GM18858 (cell line): ENCODE data around the gene MKI67.
"Not testable (repeated sequence)": the region's sequence is repeated elsewhere in the genome, so short reads cannot be mapped to it uniquely, and the experiment has no call there.

Experiments
- ATAC-seq: cut with Tn5 transposase; IDR thresholded peaks from one replicate; pipeline ENCODE4 v1.9.1; 2021; ENCODE audit not compliant: unreplicated experiment

Gene MKI67

DNA sequence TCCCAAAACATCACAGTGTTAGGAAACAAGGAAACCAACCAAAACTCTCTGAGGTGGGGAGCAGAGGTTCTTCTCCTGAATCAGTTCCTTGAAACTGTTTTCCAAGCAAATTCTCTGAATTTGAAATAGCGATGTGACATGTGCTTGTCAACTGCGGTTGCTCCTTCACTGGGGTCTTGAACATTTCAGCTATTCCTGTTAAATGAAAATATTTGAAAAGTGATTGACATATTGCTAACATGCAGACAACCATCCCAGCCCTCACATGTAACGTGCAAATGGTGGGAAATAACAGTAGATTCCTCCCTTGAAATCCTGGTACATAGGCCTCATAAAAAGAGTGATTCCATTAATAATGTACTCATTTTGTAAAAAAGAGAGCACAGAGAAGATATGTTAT lies 15.9 kb downstream of the MKI67 start:
- no peak for ATAC-seq

DNA sequence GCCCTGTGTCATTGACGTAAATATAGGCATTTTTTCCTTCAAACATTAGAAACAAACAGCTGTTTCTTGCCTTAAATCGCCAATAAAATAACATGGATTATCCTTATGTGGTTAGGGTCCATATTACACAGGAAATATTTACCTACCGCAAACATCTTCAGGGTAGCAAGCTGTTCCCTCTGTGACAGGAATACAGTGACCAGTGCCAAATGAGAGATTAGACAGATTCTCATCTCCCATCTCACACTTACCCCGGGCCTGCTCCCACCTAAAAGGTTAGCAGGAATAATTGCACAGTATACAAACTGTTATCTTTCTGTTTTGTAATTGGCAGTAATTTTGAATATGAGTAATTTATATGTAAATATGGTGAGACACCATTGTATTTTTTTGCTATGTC lies 16.5 kb downstream of the MKI67 start:
- no peak for ATAC-seq

DNA sequence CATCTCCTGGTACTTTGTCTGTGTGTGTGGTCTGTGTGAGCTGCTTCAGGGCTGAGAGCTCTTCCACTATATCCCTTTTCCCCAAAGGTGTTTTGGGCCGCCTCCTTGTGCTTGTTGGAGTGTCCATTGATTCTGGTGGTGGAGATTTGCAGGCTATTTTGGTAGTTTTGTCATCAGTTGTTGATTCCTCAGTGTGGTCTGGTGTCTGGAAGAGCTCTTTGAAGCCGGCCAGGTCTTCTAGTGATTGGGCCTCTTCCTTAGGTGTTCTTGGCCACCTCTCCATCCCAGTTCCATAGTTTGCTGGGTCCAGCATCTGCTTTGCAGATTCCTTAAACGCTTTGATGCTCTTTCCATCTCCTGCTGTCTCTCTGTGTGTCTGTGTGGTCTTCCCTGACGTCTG lies 20.8 kb downstream of the MKI67 start:
- no peak for ATAC-seq

DNA sequence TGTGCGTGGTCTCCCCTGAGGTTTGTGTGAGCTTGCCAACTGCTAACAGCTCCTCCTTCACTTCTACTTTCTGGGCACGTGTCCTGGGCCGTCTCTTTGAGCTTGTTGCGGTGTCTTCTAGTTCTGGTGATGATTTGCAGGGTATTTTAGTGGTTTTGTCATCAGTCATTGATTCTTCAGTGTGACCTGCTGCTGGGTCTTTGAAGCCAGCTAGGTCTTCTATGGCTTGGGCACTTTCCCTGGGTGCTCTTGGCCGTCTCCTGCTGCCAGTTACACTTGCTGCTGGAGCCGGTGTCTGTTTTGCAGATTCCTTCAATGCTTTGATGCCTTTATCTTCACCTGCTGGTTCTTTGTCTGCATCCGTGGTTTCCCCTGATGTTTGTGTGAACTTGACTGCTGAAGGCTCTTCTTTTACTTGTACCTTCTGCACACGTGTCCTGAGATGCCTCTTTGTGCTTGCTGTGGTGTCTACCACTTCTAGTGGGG lies 23.0 kb downstream of the MKI67 start:
- no peak for ATAC-seq

DNA sequence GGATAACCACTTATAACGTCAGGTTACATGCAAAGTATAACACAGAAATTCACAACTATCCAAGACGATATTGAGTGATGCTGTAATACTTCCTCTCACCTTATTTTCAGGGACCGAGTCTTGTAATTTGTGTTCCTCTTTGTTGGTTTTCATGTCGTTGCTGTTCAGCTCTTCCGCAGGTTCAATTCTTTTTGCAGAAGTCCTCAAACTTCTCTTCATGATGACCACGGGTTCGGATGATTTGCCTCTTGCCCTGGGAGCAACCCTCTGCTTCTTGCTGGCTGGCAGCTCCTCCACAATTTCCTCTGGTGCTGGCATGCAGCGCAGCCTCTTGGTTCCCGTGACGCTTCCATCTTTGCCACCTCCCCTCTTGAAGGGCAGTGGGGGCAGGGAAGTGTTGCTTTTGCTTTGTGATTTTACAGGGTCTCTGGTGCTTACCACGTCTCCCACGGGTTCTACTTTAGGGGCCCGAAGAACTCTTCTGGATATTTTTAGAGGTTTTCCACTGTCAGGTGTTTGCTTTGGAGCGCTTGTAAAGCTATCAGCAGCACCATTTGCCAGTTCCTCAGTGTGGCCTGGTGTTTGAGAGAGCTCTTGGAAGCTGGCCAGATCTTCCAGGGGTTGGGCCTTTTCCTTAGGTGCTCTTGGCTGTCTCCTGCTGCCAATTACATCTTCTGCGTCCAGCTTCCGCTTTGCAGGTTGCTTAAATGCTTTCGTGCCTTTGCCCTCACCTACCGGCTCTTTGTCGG lies 23.6 kb downstream of the MKI67 start:
- ATAC-seq, result no peak

DNA sequence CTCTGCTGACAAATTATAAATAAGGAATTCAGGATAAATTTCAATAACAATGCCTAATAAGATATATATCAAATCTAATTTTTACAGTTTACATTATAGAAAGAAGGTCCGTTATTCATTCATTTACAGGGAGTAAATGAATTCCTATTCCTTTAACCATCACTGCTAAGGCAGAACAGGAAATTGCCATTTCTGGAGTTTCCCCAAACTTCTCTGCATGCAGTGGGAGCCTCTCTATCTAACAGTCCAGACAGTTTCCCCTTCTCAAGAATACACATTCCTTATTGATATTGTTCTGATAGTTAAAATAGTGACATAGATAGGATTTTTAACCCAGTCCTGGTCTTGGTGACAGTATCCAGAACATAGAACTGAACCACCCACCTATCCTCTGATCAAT lies 24.3 kb downstream of the MKI67 start:
- no peak for ATAC-seq

DNA sequence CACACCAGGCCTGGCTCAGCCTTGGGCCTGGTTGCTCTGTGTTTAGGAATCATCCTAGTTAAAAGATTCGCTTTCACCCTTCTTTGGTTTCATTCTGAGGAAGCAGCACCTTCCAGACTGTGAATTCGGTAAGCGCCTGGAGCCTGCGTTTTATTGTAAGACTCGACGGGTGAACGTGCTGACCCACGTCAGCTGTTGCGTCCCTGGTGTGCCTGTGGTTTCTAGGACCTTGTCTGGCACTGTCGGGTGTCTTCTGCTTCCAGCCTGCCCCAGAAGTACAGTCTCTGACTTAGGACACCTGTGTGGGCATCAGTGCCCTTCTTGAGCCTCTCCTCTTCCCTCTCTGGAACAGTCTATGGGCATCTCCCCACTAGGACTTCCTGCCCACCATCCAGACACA lies 26.3 kb downstream of the MKI67 start:
- no peak for ATAC-seq

DNA sequence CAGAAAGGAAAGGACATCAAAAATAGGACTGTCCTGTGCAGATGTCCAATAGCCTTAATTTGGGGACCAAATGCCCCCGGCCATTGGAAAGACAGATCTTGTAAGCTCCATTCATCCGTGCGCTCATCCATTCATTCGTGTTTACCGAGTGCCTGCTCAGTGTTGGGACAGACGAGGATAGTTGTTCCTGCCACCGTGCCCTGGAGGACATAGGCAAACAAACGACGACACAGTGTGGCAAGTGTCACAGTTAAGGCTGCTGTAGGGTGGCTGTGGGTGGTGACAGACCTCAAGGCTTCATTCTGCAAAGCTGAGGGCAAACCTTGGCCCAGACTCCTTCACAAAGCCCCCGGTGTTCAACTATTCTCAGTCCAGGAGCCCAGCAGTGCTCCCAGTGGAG lies 27.6 kb downstream of the MKI67 start:
- no peak for ATAC-seq

DNA sequence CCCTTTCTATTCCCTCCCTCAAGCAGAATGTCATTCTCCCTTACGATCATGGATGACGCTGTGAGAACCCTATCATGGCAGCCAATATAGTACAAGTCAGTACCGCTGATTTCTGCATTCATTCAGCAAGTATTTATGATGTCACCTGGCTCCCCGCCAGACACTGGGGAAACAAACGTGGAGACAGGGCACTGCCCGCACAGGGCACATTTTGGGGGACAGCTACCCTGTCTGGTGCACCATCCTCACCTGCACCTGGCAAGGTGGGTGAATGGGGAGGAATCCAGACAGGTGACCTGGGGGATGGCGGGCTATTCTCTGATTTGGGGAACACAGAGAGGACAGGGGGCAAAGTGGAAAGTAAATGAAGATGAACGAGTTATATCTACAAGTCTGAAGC lies 28.4 kb downstream of the MKI67 start:
- no peak for ATAC-seq

DNA sequence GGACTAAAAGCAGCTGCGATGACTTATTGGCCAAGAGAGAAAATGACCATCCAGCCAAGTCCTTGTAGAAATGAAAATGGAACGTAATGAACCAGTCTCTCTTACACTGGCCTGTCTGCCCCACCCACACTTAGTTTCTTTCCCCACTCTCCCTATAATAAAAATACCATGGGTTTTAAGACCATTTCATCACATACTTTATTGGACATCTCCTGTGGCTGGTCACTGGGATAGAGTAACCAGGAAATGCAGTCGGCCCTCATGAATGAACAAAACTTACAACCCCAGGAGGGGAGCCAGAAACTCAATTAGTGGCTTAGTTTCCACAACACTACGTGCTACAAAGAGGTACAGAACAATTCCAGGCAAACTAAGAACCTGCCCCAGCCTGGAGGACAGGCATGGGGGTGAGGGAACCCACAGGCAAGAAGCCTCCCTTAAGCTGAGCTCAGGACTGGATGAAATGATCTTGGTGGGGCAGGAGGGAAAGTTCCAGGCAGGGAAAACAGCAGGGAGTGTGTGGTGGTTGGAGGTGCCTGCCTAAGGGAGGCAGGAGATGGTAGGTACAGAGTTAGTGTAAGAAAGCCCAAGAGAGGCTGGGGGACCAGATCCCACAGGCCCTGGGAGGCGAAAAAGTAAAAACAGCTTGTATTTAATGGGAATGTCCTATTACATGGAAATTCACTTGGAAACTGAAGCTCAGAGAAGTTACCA lies 29.6 kb downstream of the MKI67 start:
- ATAC-seq, result no peak

DNA sequence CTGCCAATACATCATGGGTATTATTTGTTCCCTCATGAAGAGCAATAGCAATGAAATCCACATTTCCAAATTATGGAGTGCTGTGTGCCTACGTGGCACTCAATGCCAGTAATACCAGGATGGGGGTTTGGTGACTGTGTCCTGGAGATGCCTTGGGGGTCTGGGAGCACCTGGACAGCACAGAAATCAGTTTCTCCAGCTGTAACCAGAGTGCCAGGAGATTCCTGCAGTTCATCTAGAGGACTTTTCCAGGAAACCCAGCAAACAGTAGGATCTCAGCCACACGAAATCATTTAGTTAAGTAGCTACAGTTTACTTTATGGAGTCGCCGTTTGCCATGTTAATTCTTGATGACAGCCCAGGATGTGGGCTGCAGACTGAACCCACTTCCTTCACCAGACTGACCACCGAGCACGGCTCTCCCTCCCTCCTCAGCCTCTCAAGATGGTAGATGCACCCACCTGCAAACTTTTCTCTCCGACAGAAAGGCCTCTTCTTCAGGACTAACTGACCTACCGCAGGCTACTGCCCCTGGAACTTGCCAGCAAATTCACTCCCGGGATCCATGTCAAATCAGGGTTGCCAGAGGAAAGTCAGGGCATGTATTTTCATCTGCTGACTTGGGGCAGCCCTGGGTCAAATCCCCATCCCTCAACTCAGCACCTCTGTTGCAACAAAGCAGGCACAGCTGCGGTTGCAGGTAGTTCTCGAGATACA lies 30.3 kb downstream of the MKI67 start:
- no peak for ATAC-seq

DNA sequence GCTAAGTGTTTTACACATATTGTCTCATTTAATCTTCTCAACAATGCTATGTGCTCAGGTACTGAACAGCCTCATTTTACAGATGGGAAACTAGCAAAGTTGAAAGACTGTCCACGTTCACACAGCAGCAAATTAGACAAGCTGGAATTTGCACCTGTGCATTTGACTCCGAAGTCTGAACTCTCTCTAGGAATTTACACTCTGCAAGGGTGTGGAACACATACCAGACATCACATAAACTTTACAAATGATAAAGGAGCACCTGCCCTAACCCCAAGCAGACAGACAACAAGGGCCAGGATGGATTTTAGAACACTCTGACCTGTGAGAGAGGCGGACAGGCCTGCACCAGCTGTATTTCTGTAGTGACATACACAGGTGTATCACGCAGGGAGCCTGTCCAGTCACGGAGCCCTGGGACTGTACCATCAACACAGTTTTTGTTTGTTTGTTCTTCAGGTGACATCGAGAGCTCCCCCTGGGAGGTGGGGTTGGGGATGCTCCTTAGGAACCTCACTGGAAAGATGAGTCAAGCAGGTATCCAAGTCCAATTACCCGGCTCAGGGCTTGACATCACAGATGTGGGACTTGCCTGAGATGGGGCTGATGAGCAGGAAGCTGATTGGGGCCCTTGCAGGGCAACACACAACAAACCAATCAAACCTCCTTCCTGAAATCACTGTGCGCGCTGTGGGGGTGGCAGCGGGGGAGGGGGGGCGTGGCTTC lies 31.0 kb downstream of the MKI67 start:
- no peak for ATAC-seq

DNA sequence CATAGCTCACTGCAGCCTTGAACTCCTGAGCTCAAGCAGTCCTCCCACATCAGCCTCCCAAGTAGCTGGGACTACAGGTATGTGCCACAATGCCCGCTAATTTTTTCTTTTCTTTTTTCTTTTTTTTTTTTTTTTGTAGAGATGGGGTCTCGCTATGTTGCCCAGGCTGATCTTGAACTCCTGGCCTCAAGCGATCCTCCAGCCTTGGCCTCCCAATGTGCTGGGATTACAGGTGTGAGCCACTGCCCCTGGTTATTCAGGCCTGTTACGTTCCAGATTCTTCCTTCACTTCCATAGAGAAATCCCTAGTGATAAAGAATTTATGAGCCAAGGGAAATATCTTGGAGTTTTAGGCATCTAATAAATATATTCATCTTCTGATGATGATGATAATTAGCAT lies 31.6 kb downstream of the MKI67 start:
- not testable (repeated sequence) for ATAC-seq

DNA sequence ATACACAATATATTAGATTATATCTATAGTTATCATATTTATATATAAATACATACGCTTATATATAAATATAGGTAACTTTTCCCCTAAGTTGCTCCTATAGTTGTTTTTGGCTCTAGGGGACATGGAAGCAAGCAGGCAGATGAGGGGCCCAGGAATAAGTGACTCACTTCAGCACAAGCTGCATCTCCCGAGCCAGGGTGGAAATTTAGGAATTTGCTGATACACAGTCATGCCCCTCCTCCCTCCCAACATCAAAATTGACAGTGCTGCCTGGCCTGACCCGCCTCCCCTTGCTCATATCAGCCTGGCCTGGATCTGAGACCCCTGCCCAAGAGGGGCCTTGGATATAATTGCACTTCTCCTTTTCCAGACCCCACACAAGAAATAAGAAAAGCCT lies 33.8 kb downstream of the MKI67 start:
- ATAC-seq, result no peak

DNA sequence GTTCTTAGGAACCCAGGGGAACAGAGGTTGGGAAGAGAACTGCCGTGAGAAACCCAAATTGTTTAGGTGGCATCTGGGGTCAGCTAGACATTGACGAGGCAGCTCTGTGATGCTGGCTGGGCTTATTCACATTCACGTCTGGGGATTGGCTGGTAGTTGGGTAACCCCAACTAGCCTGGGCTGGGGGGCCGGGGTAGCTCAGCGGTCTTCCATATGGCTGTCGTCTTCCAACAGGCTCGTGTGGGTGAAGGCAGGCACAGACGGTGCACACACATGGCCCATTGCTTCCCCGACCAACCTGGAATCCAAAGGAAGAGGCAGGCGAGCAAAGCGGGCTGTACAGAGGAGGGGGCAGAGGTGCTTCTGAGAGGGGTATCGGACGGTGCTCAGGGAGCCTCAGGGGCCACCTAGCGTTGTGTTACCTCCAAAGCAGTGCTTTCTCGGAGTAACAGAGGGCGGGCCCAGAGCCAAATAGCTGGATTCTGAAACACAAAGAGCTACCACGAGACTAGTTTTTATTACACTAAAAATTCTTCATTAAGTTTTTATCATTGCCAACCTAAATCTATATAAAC lies 34.5 kb downstream of the MKI67 start:
- ATAC-seq, result no peak

DNA sequence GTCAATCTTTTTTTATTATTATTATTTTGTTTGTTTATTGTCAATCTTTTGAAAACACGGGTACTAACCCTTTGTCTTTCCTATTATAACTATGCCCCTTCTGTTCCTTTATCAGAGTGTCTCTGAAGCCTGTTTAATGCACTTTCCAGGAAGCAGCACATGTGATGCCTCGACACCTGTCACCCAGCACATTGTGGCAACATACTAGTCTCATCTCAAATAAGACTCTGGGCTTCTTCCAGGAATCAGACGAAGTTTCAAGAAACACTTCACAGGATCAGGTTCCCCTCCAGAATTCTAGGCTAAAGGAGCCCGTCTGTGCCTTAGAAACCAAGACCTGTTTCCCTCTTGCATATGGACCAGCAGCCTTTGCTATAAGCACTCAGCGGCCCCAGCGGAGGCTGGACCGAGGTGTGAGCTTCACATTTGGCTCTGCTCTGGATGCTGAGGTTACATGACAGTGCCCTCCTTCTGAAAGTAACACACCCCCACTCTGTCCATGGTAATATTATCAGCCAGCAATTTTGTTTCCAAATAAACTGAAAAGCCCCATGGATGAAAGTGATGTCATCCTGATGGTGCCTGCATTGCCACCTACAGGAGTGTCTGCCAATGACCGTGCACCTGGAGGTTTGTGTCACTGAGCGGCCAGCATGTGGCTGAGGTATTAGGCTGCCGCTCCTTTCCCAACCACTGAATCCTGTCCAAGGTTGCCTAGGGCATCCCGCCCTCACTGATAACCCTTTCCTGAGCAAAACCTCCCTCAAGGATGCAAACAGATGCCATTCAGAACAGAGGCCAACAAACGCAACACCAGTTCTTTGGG lies 38.1 kb downstream of the MKI67 start:
- ATAC-seq, result no peak

DNA sequence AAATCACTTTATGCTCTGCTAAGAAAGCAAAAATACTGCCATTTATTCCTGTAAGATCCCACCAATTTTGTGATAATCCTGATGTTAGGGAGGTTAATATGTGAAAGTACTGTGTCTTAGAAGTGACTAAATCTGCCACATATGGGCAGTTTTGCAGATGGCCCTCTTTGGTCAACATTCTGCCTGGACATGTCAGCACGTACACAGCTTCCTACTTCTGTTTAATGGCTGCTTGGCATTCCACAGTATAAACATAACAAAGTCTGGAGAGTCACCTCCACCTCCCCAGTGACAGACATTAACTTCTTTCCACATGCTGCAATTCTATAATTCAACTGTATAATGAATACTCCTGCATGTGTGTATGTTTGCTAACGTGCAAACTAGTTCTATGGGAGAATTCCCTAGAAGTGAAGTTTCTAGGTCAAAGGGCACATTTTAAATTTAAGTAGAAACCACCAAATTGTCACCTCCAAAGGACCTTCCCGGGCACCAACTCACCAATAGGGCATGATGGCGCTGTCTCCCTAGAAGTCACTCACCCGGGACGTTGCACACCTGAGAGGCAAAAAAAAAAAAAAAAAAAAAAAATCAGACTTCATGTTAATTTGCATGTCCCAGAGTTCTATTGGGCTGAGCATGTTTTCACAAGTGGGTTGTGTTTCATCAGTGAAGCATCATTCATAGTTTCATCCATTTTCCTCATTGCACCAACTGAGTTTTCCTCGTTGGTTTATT lies 38.9 kb downstream of the MKI67 start:
- no peak for ATAC-seq

DNA sequence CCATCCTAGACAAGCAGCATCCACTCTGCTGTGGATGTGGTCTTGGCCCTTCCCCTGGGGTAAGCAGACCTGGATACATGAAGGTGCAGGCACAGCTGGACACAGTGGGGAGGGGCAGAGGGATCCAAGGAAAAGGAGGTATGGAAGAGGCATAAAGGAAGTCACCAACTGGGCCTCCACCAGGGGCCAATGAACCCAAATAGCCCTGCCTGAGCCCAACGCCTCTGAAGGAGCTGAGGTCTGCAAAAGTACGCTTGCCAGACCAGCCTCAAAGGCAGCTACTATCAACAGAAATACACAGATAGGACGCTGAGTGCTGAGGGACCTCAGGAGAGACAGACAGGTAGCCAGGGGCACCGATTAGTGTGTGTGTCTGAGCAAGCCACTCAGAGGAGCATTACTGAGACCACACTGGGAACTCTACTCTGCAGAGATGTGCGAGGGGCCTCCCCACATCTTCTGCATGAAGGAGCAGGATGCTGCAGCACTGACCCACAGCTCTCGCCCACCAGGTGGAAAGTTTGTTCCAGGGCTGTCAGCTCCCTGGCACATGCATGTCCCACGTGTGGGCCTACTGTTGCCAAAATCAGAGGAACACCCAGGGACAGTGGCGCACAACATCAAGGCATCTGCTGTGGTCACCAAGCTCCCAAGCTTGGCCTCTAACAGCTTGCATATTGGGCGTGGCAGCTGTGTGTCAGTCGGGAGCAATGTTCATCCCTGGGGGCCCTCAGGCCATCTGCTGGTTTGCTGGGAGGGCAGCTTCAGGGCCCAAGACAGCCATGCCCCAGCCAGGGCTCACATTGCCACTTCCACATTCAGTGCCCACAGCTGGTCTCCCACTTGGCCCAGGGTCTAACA lies 40.0 kb downstream of the MKI67 start:
- no peak for ATAC-seq
